ENCODE data around the gene GDPD5. TPM values are rescaled to one million over a fixed set of nuclear protein-coding genes. Genes with fewer than 3 reads are reported as not detected.

GDPD5 gene
- total RNA-seq, 1 donor from 2014 or later: 36.6 TPM

GRCh38 chr11:75527130-75527529, 1.4 kb upstream of the GDPD5 start:
- intact Hi-C loops (cut with DNase I): loop anchor here (10.0 kb wide), 1 partner anchor 242 kb away; no protein-coding TSS in a partner anchor
- Histone ChIP-seq H3K36me3 (no peaks in the 10 kb centered on the region), H3K27ac (no peak overlapping the region), H3K9me3 (no peaks in the 10 kb centered on the region), H3K4me1 (peaks cover 32% of the 10 kb centered on the region), H3K4me3 (no peak overlapping the region), H3K27me3 (no peaks in the 10 kb centered on the region)
- DNase-seq (ENCODE audit: extremely low spot score in 2 of 2): no peak
- no peak for TF ChIP-seq POLR2AphosphoS5 (IDR thresholded peaks at IDR 0.05; ENCODE audit: insufficient read depth in 1 of 2, low read depth in 1 of 2)
- TF ChIP-seq, protein P1, sequence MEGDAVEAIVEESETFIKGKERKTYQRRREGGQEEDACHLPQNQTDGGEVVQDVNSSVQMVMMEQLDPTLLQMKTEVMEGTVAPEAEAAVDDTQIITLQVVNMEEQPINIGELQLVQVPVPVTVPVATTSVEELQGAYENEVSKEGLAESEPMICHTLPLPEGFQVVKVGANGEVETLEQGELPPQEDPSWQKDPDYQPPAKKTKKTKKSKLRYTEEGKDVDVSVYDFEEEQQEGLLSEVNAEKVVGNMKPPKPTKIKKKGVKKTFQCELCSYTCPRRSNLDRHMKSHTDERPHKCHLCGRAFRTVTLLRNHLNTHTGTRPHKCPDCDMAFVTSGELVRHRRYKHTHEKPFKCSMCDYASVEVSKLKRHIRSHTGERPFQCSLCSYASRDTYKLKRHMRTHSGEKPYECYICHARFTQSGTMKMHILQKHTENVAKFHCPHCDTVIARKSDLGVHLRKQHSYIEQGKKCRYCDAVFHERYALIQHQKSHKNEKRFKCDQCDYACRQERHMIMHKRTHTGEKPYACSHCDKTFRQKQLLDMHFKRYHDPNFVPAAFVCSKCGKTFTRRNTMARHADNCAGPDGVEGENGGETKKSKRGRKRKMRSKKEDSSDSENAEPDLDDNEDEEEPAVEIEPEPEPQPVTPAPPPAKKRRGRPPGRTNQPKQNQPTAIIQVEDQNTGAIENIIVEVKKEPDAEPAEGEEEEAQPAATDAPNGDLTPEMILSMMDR (IDR thresholded peaks at IDR 0.05): no peak
- TF ChIP-seq POLR2A (IDR thresholded peaks at IDR 0.05): no peak

- Histone ChIP-seq H3K9me3 (no peaks in the 10 kb centered on the region), H3K4me3 (peak overlapping the region; percentile 61 to 81), H3K36me3 (no peaks in the 10 kb centered on the region), H3K27me3 (no peaks in the 10 kb centered on the region), H3K27ac (peak overlapping the region; percentile 74), H3K4me1 (peaks cover 31% of the 10 kb centered on the region)
- TF ChIP-seq POLR2A (IDR thresholded peaks at IDR 0.05) (no peak), POLR2AphosphoS5 (IDR thresholded peaks at IDR 0.05; ENCODE audit: insufficient read depth in 1 of 2, low read depth in 1 of 2) (no peak)
- TF ChIP-seq, protein P1 (IDR thresholded peaks at IDR 0.05): no peak
- no peak for DNase-seq (ENCODE audit: extremely low spot score in 2 of 2)
- intact Hi-C loops (cut with DNase I): loop anchor here (10.0 kb wide), 1 partner anchor 241 kb away; no protein-coding TSS in a partner anchor
These were observed 426 bp upstream of the GDPD5 start for GRCh38 chr11:75526192-75526541.

- Histone ChIP-seq H3K27me3 (no peaks in the 10 kb centered on the region), H3K36me3 (no peaks in the 10 kb centered on the region), H3K27ac (peak overlapping the region; percentile 57), H3K4me1 (peaks cover 31% of the 10 kb centered on the region), H3K4me3 (peak overlapping the region; percentile 61 to 81), H3K9me3 (no peaks in the 10 kb centered on the region)
- TF ChIP-seq POLR2A (IDR thresholded peaks at IDR 0.05) (no peak), POLR2AphosphoS5 (IDR thresholded peaks at IDR 0.05; ENCODE audit: insufficient read depth in 1 of 2, low read depth in 1 of 2) (no peak)
- TF ChIP-seq, protein P1 (IDR thresholded peaks at IDR 0.05): no peak
- no peak for DNase-seq (ENCODE audit: extremely low spot score in 2 of 2)
- intact Hi-C loops (cut with DNase I): loop anchor here (10.0 kb wide), 1 partner anchor 240 kb away; no protein-coding TSS in a partner anchor
These were observed 892 bp downstream of the GDPD5 start for GRCh38 chr11:75524665-75525432.

GRCh38 chr11:75523811-75524664, 1.7 kb downstream of the GDPD5 start:
- Histone ChIP-seq H3K9me3 (no peaks in the 10 kb centered on the region), H3K36me3 (no peaks in the 10 kb centered on the region), H3K27ac (no peak overlapping the region), H3K4me1 (peaks cover 31% of the 10 kb centered on the region), H3K4me3 (peak overlapping the region; percentile 61 to 81), H3K27me3 (no peaks in the 10 kb centered on the region)
- TF ChIP-seq, protein P1 (IDR thresholded peaks at IDR 0.05): no peak
- TF ChIP-seq POLR2AphosphoS5 (IDR thresholded peaks at IDR 0.05; ENCODE audit: insufficient read depth in 1 of 2, low read depth in 1 of 2) (no peak), POLR2A (IDR thresholded peaks at IDR 0.05) (no peak)
- DNase-seq (ENCODE audit: extremely low spot score in 2 of 2): no peak
- intact Hi-C loops (cut with DNase I): loop anchor here (10.0 kb wide), 1 partner anchor 239 kb away; no protein-coding TSS in a partner anchor

Measured in vagina (tissue), 2 donors.